Natural killer cell (primary cell): ENCODE measurements around the gene SP110. TPM values are rescaled to one million over a fixed set of nuclear protein-coding genes. Genes with fewer than 3 reads are reported as not detected.

Experiments
- ATAC-seq, 3 donors: fragments of 150-1000 bp in 2 of 3; fragments of 200-7000 bp in 1 of 3; cut with Tn5 transposase; 1 replicate in 1 of 3; 2 replicates in 2 of 3; pipeline ENCODE4 v1.10.0; 2021; ENCODE audit warnings: mild to moderate bottlenecking in 2 of 3, moderate library complexity in 2 of 3
- DNase-seq, 2 donors: peaks; one replicate each; pipeline versions ENCODE4 v3.0.0 to v3.0.0-alpha.2; 2013 to 2021; ENCODE audit warnings: mixed read lengths in 1 of 2
- H3K27ac ChIP-seq: one replicate; pipeline ENCODE4 v1.5.1; 2013; ENCODE audit warnings: mild to moderate bottlenecking, low read length
- H3K27me3 ChIP-seq: one replicate; pipeline ENCODE4 v1.6.1; 2013; ENCODE audit warnings: low read length; ENCODE audit not compliant: control insufficient read depth, insufficient read depth
- H3K36me3 ChIP-seq: one replicate; pipeline ENCODE4 v1.6.1; 2013; ENCODE audit warnings: low read length; ENCODE audit not compliant: control insufficient read depth, insufficient read depth
- H3K4me1 ChIP-seq: one replicate; pipeline ENCODE4 v1.6.1; 2013; ENCODE audit warnings: low read length; ENCODE audit not compliant: control insufficient read depth, insufficient read depth
- H3K4me3 ChIP-seq: one replicate; pipeline ENCODE4 v1.5.1; 2013; ENCODE audit warnings: low read length
- H3K9me3 ChIP-seq: one replicate; pipeline ENCODE4 v1.6.1; 2013; ENCODE audit warnings: low read length; ENCODE audit not compliant: control insufficient read depth, insufficient read depth
- H3K27ac Mint-ChIP-seq, 2 donors: one replicate each; pipeline ENCODE4 v1.8.0; 2022; ENCODE audit warnings: mild to moderate bottlenecking in 2 of 2, mixed read lengths in 2 of 2, moderate library complexity in 1 of 2
- H3K27me3 Mint-ChIP-seq, 2 donors: one replicate each; pipeline ENCODE4 v1.8.0; 2022; ENCODE audit warnings: low read depth in 2 of 2, mixed read lengths in 2 of 2
- H3K36me3 Mint-ChIP-seq: one replicate; pipeline ENCODE4 v1.8.0; 2022; ENCODE audit warnings: mixed read lengths
- H3K4me1 Mint-ChIP-seq, 2 donors: one replicate each; pipeline ENCODE4 v1.8.0; 2022; ENCODE audit warnings: mixed read lengths in 2 of 2
- H3K4me3 Mint-ChIP-seq: one replicate; pipeline ENCODE4 v1.8.0; 2022; ENCODE audit warnings: mild to moderate bottlenecking, moderate library complexity, mixed read lengths
- H3K9me3 Mint-ChIP-seq, 2 donors: one replicate each; pipeline ENCODE4 v1.8.0; 2022; ENCODE audit warnings: mixed read lengths in 2 of 2
- WGBS: methylation state at CpG from one replicate; pipeline ENCODE4 v1.1.7; 2013; ENCODE audit warnings: missing lambda C conversion rate; ENCODE audit not compliant: insufficient coverage; 5-methylcytosine and 5-hydroxymethylcytosine counted together
- intact Hi-C: fragments of 100-400 bp; cut with micrococcal nuclease; formaldehyde crosslinking; loops from one replicate; pipeline ENCODE4 v1.14.2; 2022
- total RNA-seq, 4 donors: library from RNA; stranded (reverse); fragments of 120-200 nt in 1 of 4; gene quantifications; one replicate each; pipeline versions ENCODE4 v1.2.3 to v1.2.4, GENCODE V29; 2013 to 2022
- TF ChIP-seq, protein P1 (sequence below): fragments of 200-600 bp; IDR thresholded peaks from one replicate; pipeline ENCODE4 v1.8.0; 2022; ENCODE audit warnings: antibody characterized with exemption

SP110 gene
- total RNA-seq, 3 donors from 2014 or later (not counting 1 experiment from before 2014, with no cell fraction given), result 92.7 to 132 (median 97.9) TPM

DNA sequence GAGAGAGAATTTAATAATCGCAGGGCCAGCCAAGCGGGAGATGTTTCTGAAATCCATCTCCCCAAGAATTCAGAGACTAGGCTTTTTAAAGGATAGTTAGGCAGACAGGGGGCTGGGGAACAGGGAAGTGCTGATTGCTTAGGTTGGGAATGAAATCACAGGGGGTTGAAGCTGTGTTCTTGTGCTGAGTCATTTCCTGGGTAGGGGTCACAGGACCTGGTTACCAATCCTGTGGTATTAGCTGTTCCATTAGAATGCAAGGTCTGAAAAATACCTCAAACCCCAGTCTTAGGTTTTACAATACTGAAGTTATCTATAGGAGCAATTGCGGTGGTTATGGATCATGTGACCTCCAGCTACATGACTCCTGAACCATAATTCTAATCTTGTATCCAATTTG is 10.3 kb upstream of the SP110 start:
- H3K36me3 ChIP-seq, result peaks cover 15% of the 10 kb centered on the region
- Mint-ChIP-seq H3K27me3 (no peaks in the 10 kb centered on the region), H3K9me3 (peaks cover 3 to 5% of the 10 kb centered on the region in 2 donors), H3K36me3 (peaks cover 19% of the 10 kb centered on the region), H3K27ac (no peak overlapping the region), H3K4me3 (no peak overlapping the region), H3K4me1 (peaks cover 58 to 74% of the 10 kb centered on the region in 2 donors)
- DNase-seq (no peak), ATAC-seq (no peak)
- intact Hi-C loops, result no loop called here
- WGBS, result 82% methylated on average over 2 of the region's 3 CpGs
- H3K27ac ChIP-seq, result no peak overlapping the region
- TF ChIP-seq, protein P1, sequence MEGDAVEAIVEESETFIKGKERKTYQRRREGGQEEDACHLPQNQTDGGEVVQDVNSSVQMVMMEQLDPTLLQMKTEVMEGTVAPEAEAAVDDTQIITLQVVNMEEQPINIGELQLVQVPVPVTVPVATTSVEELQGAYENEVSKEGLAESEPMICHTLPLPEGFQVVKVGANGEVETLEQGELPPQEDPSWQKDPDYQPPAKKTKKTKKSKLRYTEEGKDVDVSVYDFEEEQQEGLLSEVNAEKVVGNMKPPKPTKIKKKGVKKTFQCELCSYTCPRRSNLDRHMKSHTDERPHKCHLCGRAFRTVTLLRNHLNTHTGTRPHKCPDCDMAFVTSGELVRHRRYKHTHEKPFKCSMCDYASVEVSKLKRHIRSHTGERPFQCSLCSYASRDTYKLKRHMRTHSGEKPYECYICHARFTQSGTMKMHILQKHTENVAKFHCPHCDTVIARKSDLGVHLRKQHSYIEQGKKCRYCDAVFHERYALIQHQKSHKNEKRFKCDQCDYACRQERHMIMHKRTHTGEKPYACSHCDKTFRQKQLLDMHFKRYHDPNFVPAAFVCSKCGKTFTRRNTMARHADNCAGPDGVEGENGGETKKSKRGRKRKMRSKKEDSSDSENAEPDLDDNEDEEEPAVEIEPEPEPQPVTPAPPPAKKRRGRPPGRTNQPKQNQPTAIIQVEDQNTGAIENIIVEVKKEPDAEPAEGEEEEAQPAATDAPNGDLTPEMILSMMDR, result no peak
- no peaks in the 10 kb centered on the region for H3K27me3 ChIP-seq
- H3K4me3 ChIP-seq, result no peak overlapping the region
- H3K9me3 ChIP-seq, result peaks cover 3% of the 10 kb centered on the region
- peaks cover 24% of the 10 kb centered on the region for H3K4me1 ChIP-seq

DNA sequence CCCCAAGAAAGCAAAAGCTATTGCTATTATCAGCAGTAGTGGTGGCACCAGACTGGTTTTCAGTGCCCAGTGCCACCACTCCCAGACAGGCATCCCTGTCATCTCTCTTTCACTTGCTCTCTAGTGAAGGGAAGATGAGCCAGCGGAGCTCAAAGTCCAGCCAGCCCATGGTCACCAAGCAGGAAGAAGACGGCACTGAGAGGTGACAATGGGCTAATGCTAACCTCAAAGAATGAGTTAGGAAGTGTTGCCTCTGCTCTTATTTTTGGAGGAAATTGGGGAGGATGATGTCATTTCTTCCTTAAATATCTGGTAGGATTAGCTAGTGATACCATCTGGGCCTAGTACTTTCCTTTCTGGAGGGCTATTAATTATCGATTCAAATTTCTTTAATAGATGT is 7.4 kb upstream of the SP110 start:
- peaks cover 3 to 5% of the 10 kb centered on the region in 2 donors for H3K9me3 Mint-ChIP-seq
- Histone ChIP-seq H3K36me3 (peaks cover 13% of the 10 kb centered on the region), H3K4me1 (peaks cover 36% of the 10 kb centered on the region), H3K27me3 (no peaks in the 10 kb centered on the region), H3K27ac (peak overlapping the region; percentile 52), H3K4me3 (peak overlapping the region; percentile 24), H3K9me3 (peaks cover 3% of the 10 kb centered on the region)
- TF ChIP-seq, protein P1, result no peak
- peaks cover 19% of the 10 kb centered on the region for H3K36me3 Mint-ChIP-seq
- intact Hi-C loops, result loop anchor here (5.0 kb wide), 2 partner anchors 100 to 190 kb away; partner anchors contain the start of genes SP100 and SP140L
- H3K27ac Mint-ChIP-seq, result peak overlapping the region; percentile 99 to 100
- WGBS, result 29% methylated on average over 2 of the region's 3 CpGs
- H3K27me3 Mint-ChIP-seq, result no peaks in the 10 kb centered on the region
- peak overlapping the region; percentile 85 for H3K4me3 Mint-ChIP-seq
- peaks cover 64 to 68% of the 10 kb centered on the region in 2 donors for H3K4me1 Mint-ChIP-seq
- no peak for ATAC-seq
- DNase-seq, result peak in 1 of 2 donors; percentile 44

DNA sequence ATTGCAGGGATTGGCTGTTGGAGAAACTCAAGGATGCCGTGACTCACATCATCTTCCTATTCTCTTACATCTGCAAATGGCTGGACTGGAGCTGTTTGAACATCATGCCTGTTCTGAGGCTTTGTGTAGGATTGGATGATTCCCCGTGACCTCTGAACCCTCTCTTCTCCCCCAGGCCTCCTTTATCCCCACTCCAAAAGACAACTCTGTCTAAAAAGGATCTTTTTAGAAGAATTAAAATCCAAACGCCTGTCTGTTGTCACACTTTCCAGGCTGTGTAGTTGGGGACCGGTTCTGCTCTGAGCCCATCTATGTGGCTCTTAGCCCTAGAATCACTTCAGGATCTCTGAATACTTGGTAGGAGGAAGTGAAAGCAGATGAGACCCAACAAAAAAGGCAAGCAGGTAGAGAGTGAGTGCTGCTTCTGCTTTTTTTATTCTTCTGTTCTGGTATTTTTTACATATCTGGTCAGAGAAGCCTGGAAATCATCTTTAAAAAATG is 6.3 kb upstream of the SP110 start:
- ATAC-seq, result peak; percentile 11 to 42 (median 32)
- H3K4me1 ChIP-seq, result peaks cover 37% of the 10 kb centered on the region
- DNase-seq, result peak in 1 of 2 donors; percentile 60
- H3K4me3 ChIP-seq, result peak overlapping the region; percentile 56
- WGBS, result 43% methylated on average over 3 of the region's 4 CpGs
- peaks cover 10% of the 10 kb centered on the region for H3K36me3 ChIP-seq
- H3K9me3 ChIP-seq, result peaks cover 3% of the 10 kb centered on the region
- Mint-ChIP-seq H3K4me3 (peak overlapping the region; percentile 92), H3K4me1 (peaks cover 55 to 66% of the 10 kb centered on the region in 2 donors), H3K9me3 (peaks cover 3 to 5% of the 10 kb centered on the region in 2 donors), H3K36me3 (peaks cover 14% of the 10 kb centered on the region), H3K27me3 (no peaks in the 10 kb centered on the region), H3K27ac (peak overlapping the region; percentile 99 to 100)
- H3K27ac ChIP-seq, result peak overlapping the region; percentile 90
- TF ChIP-seq, protein P1, result no peak
- no peaks in the 10 kb centered on the region for H3K27me3 ChIP-seq
- intact Hi-C loops, result loop anchor here (5.0 kb wide), 2 partner anchors 101 to 191 kb away; partner anchors contain the start of genes SP100 and SP140L
